GM12891 (cell line): ENCODE measurements around the gene TNFRSF13B.

Experiments used
- POLR2A ChIP-seq: IDR thresholded peaks from 2 replicates; pipeline ENCODE4 v1.6.1; 2011; ENCODE audit warnings: low read depth, low read length, control low read depth
- POLR2AphosphoS5 ChIP-seq: IDR thresholded peaks from 2 replicates; pipeline ENCODE4 v1.6.1; 2011; ENCODE audit warnings: low read depth, low read length, control low read depth
- TAF1 ChIP-seq: IDR thresholded peaks from 2 replicates; pipeline ENCODE4 v1.6.1; 2011; ENCODE audit warnings: low read depth, low read length, control low read depth

- TF ChIP-seq POLR2A = no peak
- TF ChIP-seq TAF1 = no peak
- no peak for TF ChIP-seq POLR2AphosphoS5
These were observed 3.1 kb downstream of the TNFRSF13B start for GRCh38 chr17:16968786-16969185.
